Erythroblast (primary cell): ENCODE measurements around the gene PDZD11.
A peak's percentile ranks its signal among the peaks of the same experiment; 100 is the strongest.
"Not testable (repeated sequence)": the region's sequence is repeated elsewhere in the genome, so short reads cannot be mapped to it uniquely, and the experiment has no call there.

Source experiments
- DNase-seq, 2 experiments: peaks; one replicate each; lab custom pipeline; 2025; lab: John Stamatoyannopoulos, UW
- GATA1 ChIP-seq: IDR thresholded peaks from 2 replicates; pipeline ENCODE4 v1.6.1; 2011; ENCODE audit warnings: low read depth, mild to moderate bottlenecking, control low read depth, low read length, moderate library complexity
- POLR2A ChIP-seq: IDR thresholded peaks from 2 replicates; pipeline ENCODE4 v1.6.1; 2011; ENCODE audit warnings: mild to moderate bottlenecking, low read length

The PDZD11 gene

GRCh38 chrX:70280573-70280972 is 9.2 kb downstream of the PDZD11 start:
- TF ChIP-seq GATA1 (no peak), POLR2A (no peak)
- no peak for DNase-seq

GRCh38 chrX:70279081-70279480 is 10.6 kb downstream of the PDZD11 start:
- DNase-seq: no peak
- no peak for TF ChIP-seq GATA1
- TF ChIP-seq POLR2A: no peak

GRCh38 chrX:70274029-70274428 is 15.7 kb downstream of the PDZD11 start:
- not testable (repeated sequence) for DNase-seq

GRCh38 chrX:70268034-70268433 is 21.7 kb downstream of the PDZD11 start, which contains the start of gene ARR3:
Gene ARR3, plus strand, starts transcription at chrX:70268334. Its CDS starts 1,052 bp downstream, at chrX:70269386.
- TF ChIP-seq GATA1: no peak
- no peak for TF ChIP-seq POLR2A
- DNase-seq: no peak

- no peak for DNase-seq
- TF ChIP-seq GATA1: no peak
These were observed 24.9 kb downstream of the PDZD11 start for GRCh38 chrX:70264784-70265183.

- peak; percentile 10 to 36 for DNase-seq
- no peak for TF ChIP-seq POLR2A
- TF ChIP-seq GATA1: no peak
These were observed 26.7 kb downstream of the PDZD11 start for GRCh38 chrX:70262952-70263567.

- TF ChIP-seq GATA1: no peak
- no peak for TF ChIP-seq POLR2A
- no peak for DNase-seq
These were observed 29.6 kb downstream of the PDZD11 start, which contains the start of gene P2RY4 for GRCh38 chrX:70260104-70260503. Gene P2RY4, minus strand, starts transcription at chrX:70260204. Its CDS starts 580 bp downstream, at chrX:70259624.

- no peak for DNase-seq
These were observed 32.1 kb downstream of the PDZD11 start for GRCh38 chrX:70257423-70258288.

GRCh38 chrX:70255452-70255851 is 34.3 kb downstream of the PDZD11 start:
- no peak for DNase-seq
- TF ChIP-seq POLR2A: no peak
- TF ChIP-seq GATA1: no peak

More at GRCh38 chrX:70257423-70258288, 32.1 kb downstream of the PDZD11 start:
- TF ChIP-seq GATA1 (no peak), POLR2A (no peak)

GRCh38 chrX:70254909-70255308 is 34.8 kb downstream of the PDZD11 start:
- no peak for TF ChIP-seq GATA1
- TF ChIP-seq POLR2A: no peak
- DNase-seq: no peak

- TF ChIP-seq POLR2A (no peak), GATA1 (no peak)
- DNase-seq: no peak
These were observed 35.7 kb downstream of the PDZD11 start for GRCh38 chrX:70254063-70254400.

- TF ChIP-seq POLR2A (no peak), GATA1 (no peak)
- no peak for DNase-seq
These were observed 36.2 kb downstream of the PDZD11 start for GRCh38 chrX:70253377-70254062.

- TF ChIP-seq GATA1: no peak
- TF ChIP-seq POLR2A: no peak
- DNase-seq: no peak
These were observed 37.2 kb downstream of the PDZD11 start for GRCh38 chrX:70252491-70252890.

- no peak for DNase-seq
- TF ChIP-seq GATA1 (no peak), POLR2A (no peak)
These were observed 42.5 kb downstream of the PDZD11 start for GRCh38 chrX:70247252-70247651.
